Upper lobe of left lung (tissue), 6 donors: Measurements from ENCODE around the gene RAI1. TPM values are rescaled to one million over a fixed set of nuclear protein-coding genes. Genes with fewer than 3 reads are reported as not detected.
A peak's percentile ranks its signal among the peaks of the same experiment; 100 is the strongest.

Experiments
- ATAC-seq, 2 donors: fragments of 200-7000 bp; cut with Tn5 transposase; one replicate each; pipeline ENCODE4 v1.9.1; 2022; ENCODE audit warnings: mild to moderate bottlenecking in 2 of 2, moderate library complexity in 2 of 2; ENCODE audit not compliant: low FRiP score in 2 of 2
- DNase-seq, 2 donors: peaks; one replicate each; pipeline ENCODE4 v3.0.0-alpha.2; 2019 to 2020
- H3K27ac ChIP-seq, 4 donors: fragments of 200-600 bp; sonication (generic); one replicate each; pipeline ENCODE4 v1.5.1; 2016 to 2019
- H3K27me3 ChIP-seq, 4 donors: fragments of 200-600 bp; sonication (generic); one replicate each; pipeline ENCODE4 v1.5.1; 2017 to 2019
- H3K36me3 ChIP-seq, 4 donors: fragments of 200-600 bp; sonication (generic); one replicate each; pipeline ENCODE4 v1.5.1; 2016 to 2019
- H3K4me1 ChIP-seq, 4 donors: fragments of 200-600 bp; sonication (generic); one replicate each; pipeline ENCODE4 v1.5.1; 2018 to 2019
- H3K4me3 ChIP-seq, 4 donors: fragments of 200-600 bp; sonication (generic); one replicate each; pipeline ENCODE4 v1.5.1; 2017 to 2019; ENCODE audit warnings: mild to moderate bottlenecking in 2 of 4, moderate library complexity in 1 of 4
- H3K9me3 ChIP-seq, 4 donors: fragments of 200-600 bp; sonication (generic); one replicate each; pipeline ENCODE4 v1.5.1; 2018 to 2019
- CTCF ChIP-seq, 6 experiments: fragments of 450-650 bp in 4 of 6; fragments of 200-600 bp in 2 of 6; sonication (generic) in 2 of 6; IDR thresholded peaks; one replicate each; pipeline ENCODE4 v1.5.1; 2016 to 2019; ENCODE audit warnings: antibody characterized with exemption in 6 of 6
- EP300 ChIP-seq, 4 donors: sonication (generic); formaldehyde crosslinking; IDR thresholded peaks; one replicate each; pipeline ENCODE4 v1.5.1; 2017; ENCODE audit warnings: antibody characterized with exemption in 4 of 4, control low read depth in 2 of 4
- POLR2A ChIP-seq, 4 donors: fragments of 450-650 bp; IDR thresholded peaks; one replicate each; pipeline ENCODE4 v1.5.1; 2016 to 2017; ENCODE audit warnings: antibody characterized with exemption in 4 of 4, mild to moderate bottlenecking in 2 of 4
- POLR2AphosphoS5 ChIP-seq, 2 donors: sonication (generic); formaldehyde crosslinking; IDR thresholded peaks; one replicate each; pipeline ENCODE4 v1.5.1; 2017; ENCODE audit warnings: antibody characterized with exemption in 2 of 2
- WGBS, 2 donors: methylation state at CpG; one replicate each; pipeline ENCODE4 v1.1.5; 2017 to 2018; 5-methylcytosine and 5-hydroxymethylcytosine counted together
- total RNA-seq, 6 donors: library from RNA; depleted of rRNA in 4 of 6; stranded (reverse); fragments of >200 nt in 4 of 6; gene quantifications; one replicate each; pipeline versions ENCODE4 v1.1.0 to v1.2.1, GENCODE V29; 2016 to 2021
- donor health status: DM: no; HTN: no; CAD: no; lungs with moderate emphysema.
- donor health status: DM: no; HTN: yes; CAD: no; lungs with severe emphysema.

The RAI1 gene
- total RNA-seq, 6 donors from 2014 or later, result 33.8 to 76.6 (median 41.2) TPM

DNA sequence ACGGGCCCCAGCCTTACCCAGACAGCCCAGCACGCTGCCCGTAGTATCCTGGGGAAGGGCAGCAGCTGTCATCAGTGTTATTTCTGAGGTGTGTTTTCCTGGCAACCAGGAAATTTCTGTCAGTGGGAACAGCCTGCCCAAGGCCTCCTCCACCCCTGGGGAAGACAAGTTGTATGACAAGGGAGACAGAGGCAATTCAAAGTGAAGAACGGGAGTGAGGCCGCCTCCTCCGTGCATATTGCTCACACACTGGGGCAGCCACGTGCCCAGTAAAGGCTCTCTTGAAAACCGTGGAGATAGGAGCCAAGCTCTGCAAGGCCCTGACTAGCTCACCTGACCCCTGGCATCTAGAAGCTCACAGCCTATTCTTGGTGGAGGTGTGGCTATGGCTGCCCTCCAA is 57.6 kb downstream of the RAI1 start:
- Histone ChIP-seq H3K4me3 (no peak overlapping the region), H3K9me3 (no peaks in the 10 kb centered on the region), H3K4me1 (peaks cover 32 to 52% (median 48%) of the 10 kb centered on the region in 4 donors), H3K27ac (peak overlapping the region in 3 of 4 donors; percentile 10 to 71 (median 36)), H3K27me3 (no peaks in the 10 kb centered on the region), H3K36me3 (no peaks in the 10 kb centered on the region)
- TF ChIP-seq CTCF (IDR thresholded peaks at IDR 0.05) (no peak), EP300 (IDR thresholded peaks at IDR 0.05) (no peak), POLR2A (IDR thresholded peaks at IDR 0.05) (no peak), POLR2AphosphoS5 (IDR thresholded peaks at IDR 0.05) (no peak)
- no peak for ATAC-seq
- WGBS, 2 donors, result 55 to 58% methylated on average over 5 to 8 of the region's 8 CpGs
- DNase-seq, result peak in 1 of 2 donors; percentile 41

DNA sequence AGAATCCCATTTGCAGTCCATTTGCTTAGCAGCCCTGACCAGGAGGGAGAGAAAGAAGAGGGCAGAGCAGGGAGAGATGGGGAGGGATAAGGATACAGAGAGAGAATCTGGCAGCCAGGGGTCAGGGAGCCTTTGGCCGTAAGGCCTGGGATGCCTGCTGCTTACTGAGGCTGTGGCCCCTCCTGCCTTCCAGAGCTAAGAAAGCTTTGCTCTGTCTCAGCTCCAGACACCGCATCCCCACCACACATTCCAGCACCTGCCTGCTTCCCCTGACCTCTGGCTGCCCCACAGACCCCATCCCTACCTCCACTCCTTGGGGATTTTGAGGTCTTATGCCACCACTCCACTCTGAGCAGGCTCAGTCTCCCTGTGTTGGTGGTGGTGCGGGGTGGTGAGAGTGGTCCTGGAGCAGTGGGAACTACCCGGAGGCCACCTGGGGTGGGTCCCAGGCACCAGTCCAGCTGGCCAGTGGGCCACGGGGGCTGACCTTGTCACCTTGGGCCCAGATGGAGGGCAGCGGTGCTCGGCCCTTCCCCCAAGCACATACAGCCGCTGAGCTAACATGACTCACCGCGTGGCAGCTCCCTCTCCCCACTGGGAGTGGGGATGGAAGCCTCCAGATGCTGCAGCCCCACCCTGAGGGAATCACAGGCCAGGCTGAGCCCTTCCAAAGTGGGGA is 58.3 kb downstream of the RAI1 start:
- no peaks in the 10 kb centered on the region for H3K9me3 ChIP-seq
- no peak overlapping the region for H3K4me3 ChIP-seq
- H3K4me1 ChIP-seq, result peaks cover 32 to 52% (median 48%) of the 10 kb centered on the region in 4 donors
- peak overlapping the region in 3 of 4 donors; percentile 2 to 49 (median 36) for H3K27ac ChIP-seq
- ATAC-seq (peak; percentile 21 to 68), DNase-seq (peak in 1 of 2 donors; percentile 71)
- no peaks in the 10 kb centered on the region for H3K27me3 ChIP-seq
- WGBS, 2 donors, result 51 to 69% methylated on average over 7 to 8 of the region's 10 CpGs
- TF ChIP-seq EP300 (IDR thresholded peaks at IDR 0.05), result no peak
- no peak for TF ChIP-seq POLR2A (IDR thresholded peaks at IDR 0.05)
- H3K36me3 ChIP-seq, result no peaks in the 10 kb centered on the region

DNA sequence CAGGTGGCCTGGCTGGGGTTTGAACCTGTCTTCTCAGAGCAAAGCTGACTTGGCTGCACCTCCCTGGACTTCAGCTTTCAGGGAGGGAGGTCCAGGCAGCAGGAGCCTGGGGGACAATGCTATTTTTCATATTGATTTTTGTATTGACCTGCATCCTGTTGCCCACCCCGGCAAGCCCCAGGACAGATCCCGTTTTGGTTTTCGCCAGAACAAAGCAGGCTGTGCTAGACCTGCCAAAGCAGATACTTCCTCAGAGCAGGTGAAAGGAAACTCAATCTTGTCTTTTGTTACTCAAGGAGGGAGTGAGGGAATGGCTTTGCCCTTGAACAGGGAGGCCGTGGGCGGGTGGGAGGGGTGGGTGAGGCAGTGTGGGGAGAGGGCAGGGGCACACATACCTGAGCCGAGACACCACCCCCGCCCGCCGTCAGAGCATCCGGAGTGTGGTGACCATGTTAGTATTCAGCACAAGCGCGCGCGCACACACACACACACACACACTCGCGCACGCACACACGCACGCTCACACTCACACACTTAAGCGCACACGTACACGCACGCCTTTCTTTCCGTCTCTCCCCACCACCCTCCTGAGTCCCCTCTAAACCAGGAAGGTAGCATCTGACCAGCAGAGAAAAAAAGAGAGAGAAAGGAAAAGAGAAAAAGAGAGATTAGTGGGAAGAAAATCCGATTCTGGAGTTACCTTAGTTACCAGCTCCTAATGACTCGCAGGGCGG is 59.5 kb downstream of the RAI1 start:
- Histone ChIP-seq H3K4me3 (no peak overlapping the region), H3K4me1 (peaks cover 32 to 52% (median 48%) of the 10 kb centered on the region in 4 donors), H3K9me3 (no peaks in the 10 kb centered on the region), H3K27me3 (no peaks in the 10 kb centered on the region), H3K27ac (peak overlapping the region in 1 of 4 donors; percentile 2), H3K36me3 (no peaks in the 10 kb centered on the region)
- 69 to 80% methylated on average over 27 of the region's 27 CpGs for WGBS, 2 donors
- DNase-seq, result peak in 1 of 2 donors; percentile 72
- no peak for TF ChIP-seq POLR2AphosphoS5 (IDR thresholded peaks at IDR 0.05)
- TF ChIP-seq EP300 (IDR thresholded peaks at IDR 0.05), result no peak
- no peak for TF ChIP-seq CTCF (IDR thresholded peaks at IDR 0.05)
- TF ChIP-seq POLR2A (IDR thresholded peaks at IDR 0.05), result no peak
- ATAC-seq, result no peak

DNA sequence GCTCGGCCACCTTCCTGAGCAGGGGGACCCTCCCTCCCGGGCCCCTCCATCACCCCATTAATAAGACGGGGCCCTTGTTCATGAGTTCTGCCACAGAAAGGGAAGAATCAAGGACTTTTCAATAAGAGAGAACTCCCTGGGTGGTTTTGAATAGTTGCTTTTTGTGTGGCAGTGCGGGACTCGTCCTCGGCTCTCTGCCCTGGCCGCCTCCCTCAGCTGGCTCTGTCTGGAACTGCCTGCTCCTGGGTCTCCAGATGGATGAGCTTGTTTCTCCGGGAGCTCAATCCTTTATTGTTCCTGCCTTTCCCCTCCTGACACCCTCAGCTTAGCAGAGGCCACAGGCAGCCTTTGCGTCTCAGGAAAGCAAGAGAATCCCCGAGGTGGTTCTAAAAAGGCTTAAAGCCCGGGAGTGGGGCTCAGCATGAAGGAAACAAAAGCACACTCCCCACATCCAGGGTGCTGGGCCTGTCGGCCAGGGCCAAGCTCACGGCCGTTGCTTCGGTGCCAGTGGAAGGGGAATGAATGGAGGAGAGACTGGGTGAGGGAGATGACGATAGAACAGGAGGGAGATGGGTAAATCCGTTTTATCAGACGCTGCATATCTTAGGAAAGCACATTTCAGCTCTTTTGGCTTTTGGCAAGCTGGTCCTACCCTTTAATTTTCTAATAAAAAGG is 60.2 kb downstream of the RAI1 start:
- Histone ChIP-seq H3K27ac (no peak overlapping the region), H3K36me3 (no peaks in the 10 kb centered on the region), H3K9me3 (no peaks in the 10 kb centered on the region), H3K4me3 (no peak overlapping the region), H3K4me1 (peaks cover 32 to 48% (median 47%) of the 10 kb centered on the region in 4 donors), H3K27me3 (no peaks in the 10 kb centered on the region)
- no peak for TF ChIP-seq POLR2A (IDR thresholded peaks at IDR 0.05)
- ATAC-seq, result peak in 1 of 2 donors; percentile 35
- WGBS, 2 donors, result 70 to 76% methylated on average over 16 to 18 of the region's 18 CpGs
- peak in 1 of 2 donors; percentile 57 for DNase-seq

DNA sequence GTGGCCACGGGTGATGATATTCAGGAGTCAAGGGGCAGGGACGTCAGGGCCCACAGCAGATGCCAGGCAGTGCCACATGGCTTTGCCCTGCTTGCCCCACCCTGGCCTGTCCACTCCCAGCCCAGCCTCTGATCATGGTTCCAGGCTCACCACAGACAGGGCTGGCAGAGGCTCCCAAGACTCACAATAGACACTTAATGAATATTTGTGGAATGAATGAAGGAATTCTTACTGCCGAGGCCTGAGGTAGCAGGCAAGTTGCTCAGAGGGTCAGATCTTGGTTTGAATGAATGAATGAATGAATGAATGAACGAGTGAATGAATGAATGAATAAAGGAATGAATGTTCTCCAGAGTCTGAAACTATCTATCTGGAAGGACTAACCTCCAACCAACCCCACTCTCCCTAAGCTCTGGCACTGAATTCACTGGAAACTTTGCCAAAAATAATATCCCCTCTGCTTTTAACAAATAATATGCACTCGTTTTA is 60.9 kb downstream of the RAI1 start:
- 41 to 62% methylated on average over 4 to 5 of the region's 5 CpGs for WGBS, 2 donors
- H3K36me3 ChIP-seq, result no peaks in the 10 kb centered on the region
- H3K27ac ChIP-seq, result no peak overlapping the region
- no peak overlapping the region for H3K4me3 ChIP-seq
- TF ChIP-seq EP300 (IDR thresholded peaks at IDR 0.05) (no peak), POLR2A (IDR thresholded peaks at IDR 0.05) (no peak), POLR2AphosphoS5 (IDR thresholded peaks at IDR 0.05) (no peak), CTCF (IDR thresholded peaks at IDR 0.05) (no peak)
- no peaks in the 10 kb centered on the region for H3K9me3 ChIP-seq
- DNase-seq, result peak in 1 of 2 donors; percentile 36
- no peaks in the 10 kb centered on the region for H3K27me3 ChIP-seq
- ATAC-seq, result no peak
- H3K4me1 ChIP-seq, result peaks cover 32 to 48% (median 44%) of the 10 kb centered on the region in 4 donors
